ENCODE results near the gene CTTNBP2NL. TPM values are rescaled to one million over a fixed set of nuclear protein-coding genes. Genes with fewer than 3 reads are reported as not detected.
"Not testable (repeated sequence)": the region's sequence is repeated elsewhere in the genome, so short reads cannot be mapped to it uniquely, and the experiment has no call there.

CTTNBP2NL gene
- total RNA-seq, 2 donors from 2014 or later, result 36.3 to 48.6 TPM

DNA sequence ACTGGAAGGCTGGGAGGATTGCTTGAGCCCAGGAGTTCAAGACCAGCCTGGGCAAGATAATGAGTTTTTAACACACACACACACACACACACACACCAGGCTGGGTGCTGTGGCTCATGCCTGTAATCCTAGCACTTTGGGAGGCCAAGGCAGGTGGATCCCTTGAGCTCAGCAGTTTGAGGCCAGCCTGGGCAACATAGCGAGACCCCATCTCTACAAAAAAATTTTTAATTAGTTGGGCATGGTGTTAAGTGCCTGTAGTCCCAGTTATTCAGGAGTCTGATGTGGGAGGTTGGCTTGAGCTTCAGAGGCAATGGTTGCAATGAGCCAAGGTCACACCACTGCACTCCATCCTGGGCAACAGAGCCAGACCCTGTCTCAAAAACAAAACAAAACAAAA, 90.0 kb downstream of the CTTNBP2NL start:
- intact Hi-C loops (cut with DNase I); DNase-seq (ENCODE audit: low spot score): not testable (repeated sequence)

DNA sequence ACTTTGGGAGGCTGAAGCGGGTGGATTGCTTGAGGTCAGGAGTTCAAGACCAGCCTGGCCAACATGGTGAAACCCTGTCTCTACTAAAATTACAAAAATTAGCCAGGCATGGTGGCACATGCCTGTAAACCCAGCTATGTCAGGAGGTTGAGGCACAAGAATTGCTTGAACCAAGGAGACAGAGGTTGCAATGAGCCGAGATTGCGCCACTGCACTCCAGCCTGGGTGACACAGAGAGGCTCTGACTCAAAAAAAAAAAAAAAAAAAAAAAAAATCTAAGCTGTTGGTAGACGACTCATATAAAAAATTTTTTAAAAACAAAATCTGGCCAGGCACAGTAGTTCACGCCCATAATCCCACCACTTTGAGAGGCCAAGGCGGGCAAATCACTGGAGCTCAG, 91.7 kb downstream of the CTTNBP2NL start:
- intact Hi-C loops (cut with DNase I); DNase-seq (ENCODE audit: low spot score): not testable (repeated sequence)

DNA sequence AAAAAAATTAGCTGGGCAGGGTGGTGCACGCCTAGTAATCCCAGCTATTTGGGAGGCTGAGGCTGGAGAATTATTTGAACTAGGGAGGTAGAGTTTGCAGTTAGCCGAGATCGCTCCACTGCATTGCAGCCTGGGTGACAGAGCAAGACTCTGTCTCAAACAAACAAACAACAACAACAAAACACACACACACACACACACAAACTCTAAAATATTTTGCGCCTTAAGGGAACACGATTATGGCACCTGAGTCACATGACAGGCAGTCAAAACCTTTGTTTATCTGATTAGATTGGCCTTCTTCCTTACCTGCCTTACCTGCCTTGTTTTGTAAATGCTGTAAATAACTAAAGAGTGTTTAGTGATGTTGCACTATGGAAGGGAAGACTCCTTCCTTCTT, 92.1 kb downstream of the CTTNBP2NL start:
- intact Hi-C loops (cut with DNase I), result no loop called here
- no peak for DNase-seq (ENCODE audit: low spot score)

DNA sequence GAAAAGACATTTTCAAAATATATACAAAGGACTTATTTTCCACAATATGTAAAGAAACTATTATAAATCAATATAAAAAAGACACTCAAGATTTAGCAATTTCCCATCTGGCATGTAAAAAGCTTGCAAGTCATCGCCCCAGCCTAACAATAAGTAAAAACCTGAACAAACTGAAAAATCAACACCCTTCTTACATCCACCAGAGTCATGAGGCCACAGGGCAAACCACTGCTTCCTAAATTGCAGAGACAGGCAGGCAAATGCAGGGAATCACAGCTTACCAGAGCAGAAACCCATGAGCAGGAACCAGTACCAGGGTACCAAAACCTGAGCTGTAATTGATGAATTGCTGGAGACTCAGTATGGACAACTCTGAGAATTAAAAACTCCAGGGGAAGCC, 96.1 kb downstream of the CTTNBP2NL start:
- DNase-seq (ENCODE audit: low spot score), result no peak
- intact Hi-C loops (cut with DNase I), result no loop called here

DNA sequence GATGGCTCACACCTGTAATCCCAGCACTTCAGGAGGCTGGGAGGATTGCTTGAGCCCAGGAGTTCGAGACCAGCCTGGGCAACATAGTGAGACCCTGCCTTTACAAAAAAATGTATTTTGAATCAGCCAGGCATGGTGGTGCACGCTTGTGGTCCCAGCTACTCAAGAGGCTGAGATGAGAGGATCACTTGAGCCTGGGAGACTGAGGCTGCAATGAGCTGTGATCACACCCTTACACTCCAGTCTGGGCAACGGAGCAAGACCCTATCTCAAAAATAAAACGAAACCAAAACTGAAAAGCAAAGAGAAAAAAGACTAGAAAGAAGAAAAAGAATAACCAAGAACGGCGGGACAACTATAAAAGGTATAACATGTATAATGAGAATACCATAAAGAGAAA, 97.3 kb downstream of the CTTNBP2NL start:
- intact Hi-C loops (cut with DNase I), result no loop called here
- DNase-seq (ENCODE audit: low spot score), result no peak

DNA sequence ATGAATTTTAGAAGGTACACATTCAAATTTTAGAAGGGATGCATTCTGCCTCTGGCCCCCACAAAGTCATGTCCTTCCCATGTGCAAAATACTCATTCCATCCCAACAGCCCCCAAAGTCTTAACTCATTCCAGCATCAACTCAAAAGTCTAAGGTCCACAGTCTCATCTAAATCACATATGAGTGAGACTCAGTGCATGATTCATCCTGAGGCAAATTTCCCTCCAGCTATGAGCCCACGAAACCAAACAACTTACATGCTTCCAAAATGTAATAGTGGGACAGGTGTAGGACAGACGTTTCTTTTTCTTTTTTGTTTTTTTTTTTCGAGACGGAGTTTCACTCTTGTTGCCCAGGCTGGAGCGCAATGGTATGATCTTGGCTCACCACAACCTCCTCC, 100.3 kb downstream of the CTTNBP2NL start:
- intact Hi-C loops (cut with DNase I), result no loop called here
- no peak for DNase-seq (ENCODE audit: low spot score)

DNA sequence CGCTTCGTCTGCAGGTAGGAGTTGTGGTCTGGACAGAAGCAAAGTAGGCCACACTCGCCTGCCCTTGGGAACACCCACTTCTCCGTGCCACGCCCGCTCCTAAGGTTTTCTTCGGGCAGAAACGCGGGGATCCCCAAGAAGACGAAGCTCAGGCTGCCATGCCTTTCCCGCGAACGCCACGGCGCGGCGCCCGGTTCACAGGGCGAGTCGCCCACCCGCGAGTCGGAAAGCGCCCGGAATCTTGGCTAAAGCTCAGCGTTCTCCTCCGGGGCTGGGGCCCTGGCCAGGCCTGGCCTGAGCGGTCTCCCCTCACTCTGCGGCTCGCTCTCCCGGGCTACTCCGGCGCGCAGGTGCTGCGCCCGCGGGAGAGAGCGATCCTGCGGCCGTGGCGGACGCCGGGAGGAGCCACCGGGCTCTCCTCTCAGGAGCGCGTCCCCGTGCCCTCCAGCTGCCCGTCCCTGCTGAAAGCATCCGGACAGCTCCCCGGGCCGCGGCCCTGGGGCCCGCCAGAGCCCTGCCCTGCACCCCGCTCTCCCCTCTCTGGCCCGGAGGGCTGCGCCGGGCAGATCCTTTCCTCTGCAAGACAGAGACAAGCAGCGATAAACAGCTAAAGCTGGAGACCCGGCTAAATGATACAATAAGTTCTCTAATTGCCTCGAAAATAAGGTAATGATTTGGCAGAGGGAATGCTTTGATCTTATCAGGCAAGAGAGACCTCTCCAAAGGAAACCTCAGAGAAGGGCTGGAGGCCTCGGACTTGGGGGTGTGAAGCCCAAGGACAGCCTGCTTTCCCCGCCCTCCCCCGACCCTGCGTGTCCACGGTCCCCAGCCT, 106.0 kb downstream of the CTTNBP2NL start:
- DNase-seq (ENCODE audit: low spot score), result peak; percentile 92
- intact Hi-C loops (cut with DNase I), result no loop called here

DNA sequence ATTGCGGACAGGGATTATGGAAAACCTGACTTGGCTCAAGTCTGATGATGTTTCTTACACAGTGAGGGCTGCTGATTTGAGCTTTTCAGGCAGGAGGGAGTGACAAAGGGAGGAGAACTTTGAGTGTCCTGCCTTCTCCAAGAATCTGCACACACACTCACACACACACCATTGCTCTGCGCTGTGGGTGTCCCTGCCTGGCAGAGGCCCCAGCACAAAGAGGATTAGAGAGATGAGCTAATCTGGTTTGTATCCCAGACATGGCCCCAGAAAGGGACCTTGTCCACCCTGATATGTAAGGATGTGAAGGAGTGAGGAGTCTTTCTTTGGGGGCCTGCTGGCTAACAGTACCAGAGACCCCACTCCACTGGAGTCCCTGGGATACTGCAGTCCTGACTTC, 106.8 kb downstream of the CTTNBP2NL start:
- no peak for DNase-seq (ENCODE audit: low spot score)
- intact Hi-C loops (cut with DNase I), result no loop called here

DNA sequence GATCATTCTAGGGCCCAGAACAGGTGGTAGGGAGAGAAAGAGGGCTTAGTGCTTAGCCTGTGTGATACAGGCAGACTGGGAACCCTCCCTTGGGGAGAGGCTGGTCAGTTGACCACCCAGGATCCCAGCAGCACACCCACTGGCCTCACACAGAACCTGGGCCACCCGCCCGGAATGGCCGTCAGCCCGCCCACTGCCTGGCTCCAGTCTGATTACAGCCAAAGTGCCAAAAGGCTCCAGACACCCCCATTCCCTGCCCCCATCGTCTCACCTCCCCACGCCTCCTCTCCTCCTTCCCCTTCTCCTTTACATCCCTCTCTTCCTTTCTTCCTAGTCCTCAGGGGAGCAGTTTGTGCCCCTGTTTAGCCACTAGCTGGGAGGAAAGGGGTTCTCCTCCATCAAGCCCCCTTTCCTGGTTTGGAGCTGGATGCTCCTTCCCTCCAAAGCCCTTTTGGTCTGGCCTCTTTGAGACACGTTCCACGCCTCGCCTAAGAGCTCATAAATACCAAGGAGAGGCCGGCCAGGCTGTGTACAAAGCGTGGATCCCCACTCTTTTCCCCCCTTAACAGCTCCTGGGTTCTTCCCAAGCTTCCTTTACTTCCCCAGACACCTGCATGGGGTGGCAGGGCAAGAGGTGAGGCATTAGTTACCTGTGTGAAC, 108.1 kb downstream of the CTTNBP2NL start:
- peak; percentile 80 for DNase-seq (ENCODE audit: low spot score)
- intact Hi-C loops (cut with DNase I), result no loop called here

DNA sequence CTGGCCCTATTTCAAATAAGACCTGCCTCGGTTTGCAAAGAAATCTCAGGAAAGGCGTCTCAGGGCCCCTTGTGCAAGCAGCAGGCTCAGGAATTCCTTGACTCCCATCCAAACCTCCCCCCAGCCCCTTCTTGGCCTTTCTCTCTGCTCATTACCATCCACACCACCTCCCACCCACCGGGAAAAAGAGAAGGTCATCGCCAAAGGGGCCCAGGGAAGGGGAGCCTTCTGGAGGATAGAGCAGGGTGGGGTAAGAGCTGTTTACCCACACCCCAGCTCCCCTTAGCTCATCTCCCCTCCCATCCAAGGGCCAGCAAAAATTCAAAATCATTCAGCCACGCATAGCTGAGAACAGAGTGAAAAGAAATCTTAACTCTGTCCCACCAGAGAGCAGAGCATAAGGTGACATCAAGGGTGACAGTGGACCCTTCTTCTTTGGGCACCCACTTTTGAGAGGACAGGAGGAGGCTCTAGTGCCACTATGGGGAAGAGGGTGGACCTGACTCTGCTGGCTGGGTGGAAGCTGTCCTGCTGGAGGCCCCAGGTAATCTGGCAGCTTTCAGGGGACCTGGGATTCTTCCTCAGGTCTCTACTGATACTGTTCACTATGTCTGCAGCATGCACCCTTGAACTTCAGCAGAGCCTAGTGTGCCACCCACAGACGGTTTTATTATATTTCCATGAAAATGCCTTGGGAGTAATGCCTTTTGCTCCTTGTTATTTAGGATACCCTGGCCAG, 108.8 kb downstream of the CTTNBP2NL start:
- DNase-seq (ENCODE audit: low spot score), result peak; percentile 60
- intact Hi-C loops (cut with DNase I), result no loop called here

DNA sequence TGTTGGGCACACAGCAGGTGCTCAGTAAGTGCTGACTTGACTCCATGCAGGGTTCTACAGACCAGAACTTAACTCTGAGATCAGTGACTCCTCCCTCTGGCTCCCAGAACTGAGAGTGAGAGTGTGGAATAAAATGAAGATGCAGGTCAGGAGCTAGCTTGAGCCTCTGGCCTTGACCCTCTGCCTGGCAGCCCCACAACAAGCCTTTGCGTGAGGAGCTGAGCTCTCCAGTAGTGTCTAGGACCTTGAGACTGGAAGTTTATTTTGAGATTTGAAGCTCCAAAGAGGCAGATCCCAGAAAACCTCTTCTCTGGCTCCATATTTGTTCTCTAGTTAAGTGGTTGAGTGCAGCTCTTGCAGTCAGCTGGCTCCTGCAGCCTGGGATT, 109.4 kb downstream of the CTTNBP2NL start:
- intact Hi-C loops (cut with DNase I), result no loop called here
- no peak for DNase-seq (ENCODE audit: low spot score)

DNA sequence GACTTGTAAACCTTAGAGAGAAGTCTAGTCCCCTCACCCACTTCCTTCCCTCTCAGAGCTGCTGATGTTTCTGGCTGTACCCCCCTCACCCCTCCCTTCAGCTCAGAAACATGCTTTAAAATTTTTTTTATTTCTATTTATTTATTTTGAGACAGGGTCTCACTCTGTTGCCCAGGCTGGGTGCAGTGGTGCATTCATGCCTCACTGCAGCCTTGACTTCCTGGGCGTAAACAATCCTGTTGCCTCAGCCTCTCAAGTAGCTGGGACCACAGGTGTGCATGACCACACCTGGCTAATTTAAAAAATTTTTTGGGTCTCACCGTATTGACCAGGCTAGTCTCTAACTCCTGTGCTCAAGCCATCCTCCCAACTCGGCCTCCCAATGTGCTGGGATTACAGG, 109.9 kb downstream of the CTTNBP2NL start:
- DNase-seq (ENCODE audit: low spot score), result no peak
- intact Hi-C loops (cut with DNase I), result loop anchor here in 1 of 2 donors (2.0 kb wide), 1 partner anchor 59 kb away; no protein-coding TSS in a partner anchor

DNA sequence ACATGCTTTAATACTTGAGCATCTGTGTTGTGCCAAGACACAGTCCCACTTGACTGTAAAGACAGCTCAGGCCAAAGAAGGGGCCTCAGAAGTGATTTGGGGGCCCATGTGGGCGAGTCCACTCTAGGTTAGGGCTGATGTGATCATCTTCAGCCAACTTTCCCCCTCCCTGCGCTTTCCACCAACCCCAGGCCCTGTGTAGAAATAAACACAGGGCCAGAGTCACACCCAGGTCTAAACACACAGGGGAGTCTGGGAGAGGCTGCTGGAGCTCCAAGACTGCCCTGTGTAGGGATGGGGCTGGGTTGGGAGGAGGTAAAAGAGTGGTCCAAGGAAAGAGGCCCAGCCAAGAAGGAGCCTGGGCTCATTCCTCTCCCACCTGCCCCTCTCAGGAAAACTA, 110.3 kb downstream of the CTTNBP2NL start:
- intact Hi-C loops (cut with DNase I), result loop anchor here in 1 of 2 donors (2.0 kb wide), 1 partner anchor 60 kb away; no protein-coding TSS in a partner anchor
- DNase-seq (ENCODE audit: low spot score), result peak; percentile 49

DNA sequence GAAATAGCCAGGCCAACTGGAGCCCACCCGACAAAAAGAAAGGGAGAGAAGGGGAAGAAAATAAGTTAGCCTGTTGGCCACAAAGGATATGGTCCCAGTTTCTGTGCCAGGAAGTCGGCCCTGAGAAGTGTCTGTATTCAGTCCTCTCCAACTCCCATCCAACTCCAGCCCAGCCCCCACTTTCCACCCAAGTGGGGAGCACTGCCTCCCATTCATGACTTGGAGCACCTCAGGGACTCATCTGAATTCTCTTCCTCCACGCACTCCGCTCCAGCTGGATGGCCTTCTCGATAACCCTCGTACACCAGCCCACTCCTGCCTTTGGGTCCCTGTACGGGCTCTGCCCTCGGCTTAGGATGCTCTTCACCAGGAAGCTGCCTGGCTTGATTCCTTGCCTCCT, 110.7 kb downstream of the CTTNBP2NL start:
- DNase-seq (ENCODE audit: low spot score), result no peak
- intact Hi-C loops (cut with DNase I), result loop anchor here in 1 of 2 donors (2.0 kb wide), 1 partner anchor 60 kb away; no protein-coding TSS in a partner anchor

DNA sequence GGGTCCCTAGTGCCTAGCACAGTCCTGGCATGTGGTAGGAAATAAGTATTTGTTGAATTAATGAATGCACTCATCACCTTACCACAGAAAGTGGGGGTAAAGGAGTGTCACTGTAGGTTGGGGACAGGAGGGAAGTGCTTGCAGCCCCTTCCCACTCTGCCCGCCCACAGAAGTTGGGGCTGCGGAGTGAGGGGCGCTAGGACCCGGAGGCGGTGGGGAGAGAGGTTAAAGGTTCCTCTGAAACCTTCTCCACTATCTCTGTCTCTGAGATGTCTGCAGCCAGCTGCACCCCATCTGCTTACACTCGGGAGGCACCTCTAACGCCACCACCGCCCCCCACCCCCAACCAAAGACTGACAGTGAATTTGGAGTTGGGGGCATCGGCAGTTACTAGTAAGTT, 111.3 kb downstream of the CTTNBP2NL start:
- peak; percentile 55 for DNase-seq (ENCODE audit: low spot score)
- intact Hi-C loops (cut with DNase I), result loop anchor here in 1 of 2 donors (2.0 kb wide), 1 partner anchor 61 kb away; no protein-coding TSS in a partner anchor

DNA sequence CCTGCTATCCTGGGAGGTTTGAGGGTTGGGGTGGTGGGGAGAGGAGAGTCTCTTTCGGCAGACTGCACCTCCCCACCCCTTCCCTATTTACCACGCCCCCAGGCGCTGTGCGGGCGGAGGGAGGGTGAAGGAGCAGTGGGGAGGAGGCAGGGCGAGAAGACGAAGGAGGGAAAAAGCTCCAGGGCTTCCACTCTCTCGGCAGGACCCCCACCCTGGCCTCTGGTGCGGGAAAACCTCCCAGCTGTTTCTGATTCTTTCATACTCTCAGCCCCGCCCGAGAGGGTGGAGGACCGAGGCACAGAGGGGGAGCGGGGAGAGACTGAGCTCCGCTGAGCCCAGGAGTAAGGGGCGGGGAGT, 111.9 kb downstream of the CTTNBP2NL start:
- intact Hi-C loops (cut with DNase I), result loop anchor here in 1 of 2 donors (2.0 kb wide), 1 partner anchor 61 kb away; no protein-coding TSS in a partner anchor

DNA sequence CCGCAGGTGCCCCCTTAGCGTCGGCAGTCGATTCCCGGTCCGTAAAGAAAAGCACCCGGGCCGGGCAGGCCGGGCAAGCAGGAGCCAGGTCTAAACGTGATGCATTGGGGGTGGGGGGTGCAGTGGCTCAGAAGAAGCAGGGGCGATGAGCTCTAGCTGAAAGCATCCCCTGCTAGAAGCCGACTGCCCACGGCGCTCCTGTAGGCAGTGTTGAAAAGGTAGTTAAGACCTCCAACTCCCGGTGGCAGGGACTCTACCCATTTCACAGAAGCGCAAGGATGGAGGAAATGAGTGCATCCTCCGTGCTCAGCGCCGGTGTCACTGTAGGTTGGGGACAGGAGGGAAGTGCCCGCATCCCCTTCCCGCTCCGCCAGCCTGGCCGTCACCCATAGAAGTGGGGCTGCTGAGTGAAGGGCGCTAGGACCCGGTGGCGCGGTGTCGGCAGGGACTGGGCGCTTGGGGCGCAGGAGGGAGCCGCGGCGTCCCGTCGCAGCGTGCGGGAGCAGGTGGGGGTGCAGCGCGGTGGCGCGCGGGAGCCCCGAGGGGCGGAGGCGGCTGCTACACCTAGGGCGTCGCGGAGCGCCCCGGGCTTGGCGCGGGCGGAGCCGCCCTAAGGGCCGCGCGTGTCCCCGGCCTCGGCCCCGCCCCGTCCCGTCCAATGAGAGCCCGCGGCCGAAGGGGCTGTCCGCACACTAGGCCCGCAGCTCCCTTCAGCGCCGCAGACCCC, 112.4 kb downstream of the CTTNBP2NL start, which contains the start of gene WNT2B:
WNT2B (plus strand) TSS at position 688 of the 727 bp plus-strand sequence. CDS start 298 bp downstream, outside the sequence.
- DNase-seq (ENCODE audit: low spot score), result peak; percentile 86
- intact Hi-C loops (cut with DNase I), result no loop called here

More for the DNA sequence above, 111.9 kb downstream of the CTTNBP2NL start:
- peak; percentile 72 for DNase-seq (ENCODE audit: low spot score)

DNA sequence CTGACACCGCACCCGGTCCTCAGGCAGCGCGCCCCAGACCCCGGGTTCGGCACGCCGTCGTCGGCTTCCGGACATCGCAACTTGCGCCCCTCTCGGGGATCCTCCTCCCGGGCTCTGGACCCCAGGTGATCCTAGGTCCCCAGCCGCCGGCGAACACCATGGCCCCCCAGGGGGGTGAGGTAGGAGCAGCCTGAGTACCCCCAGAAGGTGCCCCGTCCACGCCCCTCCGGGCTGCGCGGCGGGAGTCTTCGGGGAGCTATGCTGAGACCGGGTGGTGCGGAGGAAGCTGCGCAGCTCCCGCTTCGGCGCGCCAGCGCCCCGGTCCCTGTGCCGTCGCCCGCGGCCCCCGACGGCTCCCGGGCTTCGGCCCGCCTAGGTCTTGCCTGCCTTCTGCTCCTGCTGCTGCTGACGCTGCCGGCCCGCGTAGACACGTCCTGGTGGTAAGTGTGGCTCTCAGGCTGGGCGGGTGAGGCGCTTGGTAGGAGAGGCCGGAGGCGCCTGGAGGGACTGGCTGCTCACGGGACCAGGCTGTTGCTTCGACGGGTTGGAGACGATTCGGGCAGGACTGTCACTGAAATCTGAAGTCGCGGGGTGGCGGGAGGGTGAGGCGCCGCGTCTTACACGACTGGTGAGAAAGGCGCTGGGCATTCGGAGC, 113.1 kb downstream of the CTTNBP2NL start:
- no peak for DNase-seq (ENCODE audit: low spot score)
- intact Hi-C loops (cut with DNase I), result no loop called here

Data from posterior vena cava (tissue), 2 donors.